ENCODE results near the gene SERPINI1.

The SERPINI1 gene

GRCh38 chr3:167723872-167724271 lies 11.6 kb upstream of the SERPINI1 start:
- no peak overlapping the region for H3K4me3 ChIP-seq
- no peak for DNase-seq (ENCODE audit: low spot score)
- no peak overlapping the region for H3K27ac ChIP-seq
- TF ChIP-seq CTCF (IDR thresholded peaks at IDR 0.05), result no peak

GRCh38 chr3:167728176-167728575 lies 7.3 kb upstream of the SERPINI1 start:
- H3K27ac ChIP-seq, result no peak overlapping the region
- TF ChIP-seq CTCF (IDR thresholded peaks at IDR 0.05), result no peak
- DNase-seq (ENCODE audit: low spot score), result no peak

GRCh38 chr3:167728632-167729323 lies 6.7 kb upstream of the SERPINI1 start:
- no peak for TF ChIP-seq CTCF (IDR thresholded peaks at IDR 0.05)

More at GRCh38 chr3:167728176-167728575, 7.3 kb upstream of the SERPINI1 start:
- no peak overlapping the region for H3K4me3 ChIP-seq

GRCh38 chr3:167729591-167729990 lies 5.9 kb upstream of the SERPINI1 start:
- DNase-seq (ENCODE audit: low spot score), result no peak
- Histone ChIP-seq H3K27ac (no peak overlapping the region), H3K4me3 (no peak overlapping the region)
- TF ChIP-seq CTCF (IDR thresholded peaks at IDR 0.05), result no peak

More at GRCh38 chr3:167728632-167729323, 6.7 kb upstream of the SERPINI1 start:
- Histone ChIP-seq H3K4me3 (no peak overlapping the region), H3K27ac (no peak overlapping the region)
- no peak for DNase-seq (ENCODE audit: low spot score)

DNA sequence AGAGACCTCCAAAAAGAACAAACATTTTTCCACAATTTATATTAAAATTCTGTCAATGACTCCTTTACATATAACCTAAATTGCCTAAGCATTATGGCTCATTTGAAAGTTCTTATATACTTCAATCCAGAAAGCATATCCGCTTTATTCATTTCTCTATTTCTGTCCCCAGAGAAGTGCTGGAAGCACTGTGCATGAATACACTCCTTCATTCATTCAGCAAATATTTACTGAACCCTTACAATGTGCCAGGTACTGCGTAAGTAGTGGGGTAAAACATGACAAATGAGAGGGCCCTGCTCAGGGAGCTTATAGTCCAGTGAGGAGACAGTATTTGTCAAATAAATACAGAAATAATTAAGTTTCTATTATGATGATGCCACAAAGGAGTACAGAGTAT lies 4.1 kb upstream of the SERPINI1 start:
- no peak for DNase-seq (ENCODE audit: low spot score)
- TF ChIP-seq CTCF (IDR thresholded peaks at IDR 0.05), result no peak
- no peak overlapping the region for H3K27ac ChIP-seq
- H3K4me3 ChIP-seq, result no peak overlapping the region

GRCh38 chr3:167732313-167733065 lies 3.0 kb upstream of the SERPINI1 start:
- no peak overlapping the region for H3K27ac ChIP-seq
- no peak for TF ChIP-seq CTCF (IDR thresholded peaks at IDR 0.05)
- DNase-seq (ENCODE audit: low spot score), result no peak
- no peak overlapping the region for H3K4me3 ChIP-seq

Data from coronary artery (tissue), 2 donors.